IgD-negative memory B cell (primary cell): ENCODE results near the gene MCCC2. TPM values are rescaled to one million over a fixed set of nuclear protein-coding genes. Genes with fewer than 3 reads are reported as not detected.
"Not testable (repeated sequence)": the region's sequence is repeated elsewhere in the genome, so short reads cannot be mapped to it uniquely, and the experiment has no call there.

ENCODE experiments used
- H3K27ac Mint-ChIP-seq, 3 donors: one replicate each; pipeline ENCODE4 v1.8.0; 2020 to 2022; ENCODE audit warnings: mild to moderate bottlenecking in 3 of 3, mixed read lengths in 3 of 3, moderate library complexity in 1 of 3
- H3K27me3 Mint-ChIP-seq: one replicate; pipeline ENCODE4 v1.8.0; 2021; ENCODE audit warnings: mixed read lengths
- H3K36me3 Mint-ChIP-seq: one replicate; pipeline ENCODE4 v1.8.0; 2020; ENCODE audit warnings: mild to moderate bottlenecking, mixed read lengths
- H3K4me1 Mint-ChIP-seq, 3 donors: one replicate each; pipeline ENCODE4 v1.8.0; 2020 to 2022; ENCODE audit warnings: mixed read lengths in 3 of 3, mild to moderate bottlenecking in 1 of 3
- H3K4me3 Mint-ChIP-seq, 4 donors: one replicate each; pipeline ENCODE4 v1.8.0; 2020 to 2022; ENCODE audit warnings: mild to moderate bottlenecking in 4 of 4, mixed read lengths in 4 of 4, moderate library complexity in 3 of 4
- H3K9me3 Mint-ChIP-seq, 3 donors: one replicate each; pipeline ENCODE4 v1.8.0; 2020 to 2021; ENCODE audit warnings: mixed read lengths in 3 of 3, mild to moderate bottlenecking in 1 of 3
- polyA plus RNA-seq: library from polyadenylated mRNA; unstranded; fragments of 300-500 nt; fragmentation: Illumina TruSeq; gene quantifications from one replicate; pipeline ENCODE4 v1.2.3, GENCODE V29; 2021

Gene MCCC2
- polyA plus RNA-seq = 33.2 TPM

- no peaks in the 10 kb centered on the region for H3K9me3 Mint-ChIP-seq
- H3K36me3 Mint-ChIP-seq = no peaks in the 10 kb centered on the region
- H3K4me3 Mint-ChIP-seq = peak within 1 kb of the TSS; percentile 87 to 99 (median 96)
- peaks cover 2% of the 10 kb centered on the region for H3K27me3 Mint-ChIP-seq
- peak within 1 kb of the TSS; percentile 82 to 100 (median 93) for H3K27ac Mint-ChIP-seq
- peaks cover 18 to 28% (median 26%) of the 10 kb centered on the region in 3 donors for H3K4me1 Mint-ChIP-seq
These were observed at the start of gene MCCC2 for GRCh38 chr5:71586941-71587765. MCCC2 (plus strand) TSS chr5:71587340; CDS start chr5:71587426, 86 bp downstream.

GRCh38 chr5:71537687-71538086, 49.5 kb upstream of the MCCC2 start:
- Mint-ChIP-seq H3K9me3 (no peaks in the 10 kb centered on the region), H3K27me3 (no peaks in the 10 kb centered on the region), H3K4me1 (peaks cover 6 to 9% (median 7%) of the 10 kb centered on the region in 3 donors), H3K36me3 (peaks cover 13% of the 10 kb centered on the region), H3K27ac (peak overlapping the region in 1 of 3 donors; percentile 91), H3K4me3 (peak overlapping the region in 1 of 4 donors; percentile 44)

GRCh38 chr5:71550885-71551284, 36.3 kb upstream of the MCCC2 start:
- not testable (repeated sequence) for H3K36me3 Mint-ChIP-seq, H3K27ac Mint-ChIP-seq, H3K4me1 Mint-ChIP-seq, H3K27me3 Mint-ChIP-seq, H3K9me3 Mint-ChIP-seq, H3K4me3 Mint-ChIP-seq

GRCh38 chr5:71551582-71551981, 35.6 kb upstream of the MCCC2 start:
- H3K4me3 Mint-ChIP-seq, H3K36me3 Mint-ChIP-seq, H3K4me1 Mint-ChIP-seq, H3K27me3 Mint-ChIP-seq, H3K9me3 Mint-ChIP-seq, H3K27ac Mint-ChIP-seq: not testable (repeated sequence)

GRCh38 chr5:71552026-71552749, 35.0 kb upstream of the MCCC2 start:
- peak overlapping the region in 1 of 3 donors; percentile 80 for H3K27ac Mint-ChIP-seq
- not testable (repeated sequence) for H3K9me3 Mint-ChIP-seq, H3K4me1 Mint-ChIP-seq, H3K27me3 Mint-ChIP-seq, H3K36me3 Mint-ChIP-seq, H3K4me3 Mint-ChIP-seq

- no peak overlapping the region for H3K27ac Mint-ChIP-seq
- no peaks in the 10 kb centered on the region for H3K4me1 Mint-ChIP-seq
- no peaks in the 10 kb centered on the region for H3K9me3 Mint-ChIP-seq
- H3K4me3 Mint-ChIP-seq = no peak overlapping the region
- H3K36me3 Mint-ChIP-seq = peaks cover 12% of the 10 kb centered on the region
- no peaks in the 10 kb centered on the region for H3K27me3 Mint-ChIP-seq
These were observed 24.0 kb upstream of the MCCC2 start for GRCh38 chr5:71563161-71563560.

GRCh38 chr5:71564895-71565294, 22.2 kb upstream of the MCCC2 start:
- no peaks in the 10 kb centered on the region for H3K4me1 Mint-ChIP-seq
- peaks cover 12% of the 10 kb centered on the region for H3K36me3 Mint-ChIP-seq
- H3K27me3 Mint-ChIP-seq = no peaks in the 10 kb centered on the region
- no peaks in the 10 kb centered on the region for H3K9me3 Mint-ChIP-seq
- no peak overlapping the region for H3K27ac Mint-ChIP-seq
- H3K4me3 Mint-ChIP-seq = no peak overlapping the region

- Mint-ChIP-seq H3K4me1 (no peaks in the 10 kb centered on the region), H3K27ac (no peak overlapping the region), H3K4me3 (no peak overlapping the region), H3K36me3 (peaks cover 8% of the 10 kb centered on the region), H3K27me3 (no peaks in the 10 kb centered on the region), H3K9me3 (no peaks in the 10 kb centered on the region)
These were observed 17.2 kb upstream of the MCCC2 start for GRCh38 chr5:71569748-71570509.

- H3K36me3 Mint-ChIP-seq, H3K9me3 Mint-ChIP-seq, H3K27me3 Mint-ChIP-seq, H3K27ac Mint-ChIP-seq, H3K4me3 Mint-ChIP-seq, H3K4me1 Mint-ChIP-seq: not testable (repeated sequence)
These were observed 15.3 kb upstream of the MCCC2 start for GRCh38 chr5:71571811-71572210.

GRCh38 chr5:71573591-71573990, 13.5 kb upstream of the MCCC2 start:
- Mint-ChIP-seq H3K4me3 (no peak overlapping the region), H3K27ac (peak overlapping the region in 1 of 3 donors; percentile 34), H3K9me3 (peaks cover 0 to 5% (median 0%) of the 10 kb centered on the region in 3 donors), H3K4me1 (no peaks in the 10 kb centered on the region), H3K27me3 (no peaks in the 10 kb centered on the region), H3K36me3 (peaks cover 9% of the 10 kb centered on the region)

GRCh38 chr5:71575588-71575987, 11.6 kb upstream of the MCCC2 start:
- not testable (repeated sequence) for H3K27ac Mint-ChIP-seq, H3K36me3 Mint-ChIP-seq, H3K27me3 Mint-ChIP-seq, H3K4me1 Mint-ChIP-seq, H3K4me3 Mint-ChIP-seq, H3K9me3 Mint-ChIP-seq

- Mint-ChIP-seq H3K4me3 (no peak overlapping the region), H3K9me3 (peaks cover 0 to 5% (median 0%) of the 10 kb centered on the region in 3 donors), H3K27me3 (no peaks in the 10 kb centered on the region), H3K4me1 (no peaks in the 10 kb centered on the region), H3K27ac (peak overlapping the region in 2 of 3 donors; percentile 66 to 71), H3K36me3 (peaks cover 9% of the 10 kb centered on the region)
These were observed 10.9 kb upstream of the MCCC2 start for GRCh38 chr5:71576241-71576640.

- H3K36me3 Mint-ChIP-seq, H3K27me3 Mint-ChIP-seq, H3K9me3 Mint-ChIP-seq, H3K4me3 Mint-ChIP-seq, H3K4me1 Mint-ChIP-seq: not testable (repeated sequence)
- peak overlapping the region in 1 of 3 donors; percentile 1 for H3K27ac Mint-ChIP-seq
These were observed 9.3 kb upstream of the MCCC2 start for GRCh38 chr5:71577839-71578238.

GRCh38 chr5:71582945-71583584, 4.1 kb upstream of the MCCC2 start:
- peaks cover 2% of the 10 kb centered on the region for H3K27me3 Mint-ChIP-seq
- no peak overlapping the region for H3K27ac Mint-ChIP-seq
- no peaks in the 10 kb centered on the region for H3K36me3 Mint-ChIP-seq
- H3K9me3 Mint-ChIP-seq = no peaks in the 10 kb centered on the region
- peaks cover 1 to 5% (median 4%) of the 10 kb centered on the region in 3 donors for H3K4me1 Mint-ChIP-seq
- H3K4me3 Mint-ChIP-seq = peak overlapping the region in 1 of 4 donors; percentile 56
